HCT116 (cell line): ENCODE measurements around the gene FBXW4. TPM values are rescaled to one million over a fixed set of nuclear protein-coding genes. Genes with fewer than 3 reads are reported as not detected.
A peak's percentile ranks its signal among the peaks of the same experiment; 100 is the strongest.

Experiments
- ATAC-seq: fragments of 200-7000 bp; cut with Tn5 transposase; 2 replicates; pipeline ENCODE4 v1.9.1; 2020; ENCODE audit warnings: mild to moderate bottlenecking, moderate library complexity
- BruUV-seq: library from RNA; stranded (reverse); fragments of 400-500 nt; replicated peaks from 2 replicates; lab custom pipeline; 2021; lab: Mats Ljungman, UMichigan
- CTCF ChIA-PET: fragments of 300-600 bp; sonication (Branson Sonifier 250); formaldehyde crosslinking; loops from one replicate; lab custom pipeline; 2021; ENCODE audit warnings: antibody characterized with exemption; lab: Charles Lee
- POLR2A ChIA-PET: fragments of 300-600, 350-600 bp; sonication (Branson Sonifier 250); formaldehyde crosslinking; loops from one replicate; lab custom pipeline; 2021; ENCODE audit warnings: antibody characterized with exemption; lab: Charles Lee
- RAD21 ChIA-PET, 2 experiments: fragments of 300-600 bp; sonication (Branson Sonifier 250); formaldehyde crosslinking; loops; one replicate each; lab custom pipeline; 2023; ENCODE audit warnings: low total read pairs in 2 of 2; ENCODE audit not compliant: uncharacterized antibody in 2 of 2, unreplicated experiment in 2 of 2, low non-redundant PET in 1 of 2; lab: Charles Lee
- DNase-seq: peaks from one replicate; pipeline ENCODE4 v3.0.0-alpha.2; 2010; ENCODE audit warnings: low read depth, low spot score
- H2AFZ ChIP-seq: fragments of 200-600 bp; shearing (Covaris generic), sonication (generic); 2 replicates; pipeline ENCODE4 v1.6.1; 2017; ENCODE audit warnings: low read depth, mixed run types, mixed read lengths, antibody characterized with exemption, low read length; ENCODE audit not compliant: poor library complexity, severe bottlenecking
- H3K27ac ChIP-seq: 2 replicates; pipeline ENCODE4 v1.5.1; 2012; ENCODE audit warnings: low read depth, low read length
- H3K27me3 ChIP-seq: fragments of 200-600 bp; sonication (generic); 2 replicates; pipeline ENCODE4 v1.6.1; 2016; ENCODE audit warnings: mixed run types, low read length, mixed read lengths; ENCODE audit not compliant: insufficient read depth
- H3K36me3 ChIP-seq, 2 experiments: fragments of 200-500 bp in 1 of 2; fragments of 200-600 bp in 1 of 2; sonication (Bioruptor generic) in 1 of 2; sonication (generic) in 1 of 2; 2 replicates each; pipeline versions ENCODE4 v1.5.1 to v1.6.1; 2014 to 2016; ENCODE audit warnings: low read length in 2 of 2, inconsistent platforms in 1 of 2, mixed read lengths in 1 of 2, mixed run types in 1 of 2; ENCODE audit not compliant: insufficient read depth in 2 of 2, control insufficient read depth in 1 of 2
- H3K4me1 ChIP-seq, 2 experiments: fragments of 200-600 bp in 1 of 2; sonication (generic) in 1 of 2; 2 replicates each; pipeline versions ENCODE4 v1.5.1 to v1.6.1; 2012 to 2017; ENCODE audit warnings: low read length in 2 of 2, inconsistent platforms in 1 of 2, mild to moderate bottlenecking in 1 of 2, mixed read lengths in 1 of 2, mixed run types in 1 of 2, moderate library complexity in 1 of 2; ENCODE audit not compliant: insufficient read depth in 2 of 2, control insufficient read depth in 1 of 2
- H3K4me2 ChIP-seq: fragments of 200-600 bp; sonication (generic); 2 replicates; pipeline ENCODE4 v1.6.1; 2017; ENCODE audit warnings: mixed run types, low read length, mixed read lengths
- H3K4me3 ChIP-seq, 2 experiments: fragments of 200-600 bp in 1 of 2; sonication (generic) in 1 of 2; replicated peaks in 1 of 2; 2 replicates each; pipeline ENCODE4 v1.5.1; 2011 to 2016; ENCODE audit warnings: low read length in 2 of 2, control low read depth in 1 of 2, low read depth in 1 of 2, mild to moderate bottlenecking in 1 of 2, mixed read lengths in 1 of 2, mixed run types in 1 of 2
- H3K79me2 ChIP-seq: fragments of 200-600 bp; sonication (generic); 2 replicates; pipeline ENCODE4 v1.6.1; 2017; ENCODE audit warnings: mild to moderate bottlenecking, mixed run types, low read length, moderate library complexity, mixed read lengths; ENCODE audit not compliant: insufficient read depth
- H3K9ac ChIP-seq: fragments of 200-600 bp; sonication (generic); 2 replicates; pipeline ENCODE4 v1.6.1; 2016; ENCODE audit warnings: low read length, mixed read lengths
- H3K9me2 ChIP-seq: fragments of 200-600 bp; sonication (generic), shearing (Covaris generic); 2 replicates; pipeline ENCODE4 v1.6.1; 2017; ENCODE audit warnings: mixed run types, mild to moderate bottlenecking, moderate library complexity; ENCODE audit not compliant: insufficient read depth
- H3K9me3 ChIP-seq, 2 experiments: fragments of 200-500 bp in 1 of 2; fragments of 200-600 bp in 1 of 2; sonication (Bioruptor generic) in 1 of 2; sonication (generic) in 1 of 2; 2 replicates each; pipeline ENCODE4 v1.6.1; 2014 to 2017; ENCODE audit warnings: low read length in 2 of 2, mixed read lengths in 2 of 2, inconsistent platforms in 1 of 2, low read depth in 1 of 2, mild to moderate bottlenecking in 1 of 2, mixed run types in 1 of 2, moderate library complexity in 1 of 2; ENCODE audit not compliant: control insufficient read depth in 1 of 2, insufficient read depth in 1 of 2
- H4K20me1 ChIP-seq: fragments of 200-600 bp; sonication (generic), shearing (Covaris generic); 2 replicates; pipeline ENCODE4 v1.6.1; 2017; ENCODE audit warnings: mixed run types, mild to moderate bottlenecking, moderate library complexity; ENCODE audit not compliant: insufficient read depth
- CEBPB ChIP-seq: IDR thresholded peaks from 2 replicates; pipeline ENCODE4 v1.6.1; 2012; ENCODE audit warnings: low read depth
- CTCF ChIP-seq, 3 experiments: fragments of 200-600 bp in 1 of 3; sonication (generic) in 1 of 3; IDR thresholded peaks in 2 of 3; conservative IDR thresholded peaks in 1 of 3; 2 replicates each; pipeline ENCODE4 v1.5.1; 2012 to 2017; ENCODE audit warnings: low read depth in 2 of 3, low read length in 2 of 3, antibody characterized with exemption in 1 of 3, borderline replicate concordance in 1 of 3, control low read depth in 1 of 3, mild to moderate bottlenecking in 1 of 3, mixed read lengths in 1 of 3, mixed run types in 1 of 3, moderate library complexity in 1 of 3; ENCODE audit not compliant: insufficient read depth in 1 of 3
- EZH2 ChIP-seq: fragments of 200-600 bp; sonication (generic); IDR thresholded peaks from 2 replicates; pipeline ENCODE4 v1.6.1; 2017; ENCODE audit warnings: antibody characterized with exemption, mixed run types
- POLR2A ChIP-seq: IDR thresholded peaks from 2 replicates; pipeline ENCODE4 v1.7.0; 2011; ENCODE audit warnings: borderline replicate concordance; ENCODE audit not compliant: insufficient read depth, insufficient read length; ENCODE audit errors: extremely low read depth
- POLR2AphosphoS5 ChIP-seq: IDR thresholded peaks from 2 replicates; pipeline ENCODE4 v1.6.1; 2011; ENCODE audit warnings: mild to moderate bottlenecking, low read depth, low read length, moderate library complexity
- REST ChIP-seq: IDR thresholded peaks from 2 replicates; pipeline ENCODE4 v1.6.1; 2012; ENCODE audit warnings: low read depth
- SP1 ChIP-seq: IDR thresholded peaks from 2 replicates; pipeline ENCODE4 v1.6.1; 2012; ENCODE audit warnings: low read depth
- YY1 ChIP-seq: IDR thresholded peaks from 2 replicates; pipeline ENCODE4 v1.6.1; 2011; ENCODE audit warnings: low read length, low read depth, moderate library complexity, mild to moderate bottlenecking; ENCODE audit not compliant: insufficient replicate concordance; ENCODE audit errors: extremely low read depth
- ZFX ChIP-seq: fragments of 450-650 bp; IDR thresholded peaks from 2 replicates; pipeline ENCODE4 v1.6.1; 2017
- ZNF274 ChIP-seq: fragments of 200-500 bp; sonication (Bioruptor generic); IDR thresholded peaks from 2 replicates; pipeline ENCODE4 v1.6.1; 2014; ENCODE audit warnings: mild to moderate bottlenecking, low read depth, low read length, inconsistent platforms
- intact Hi-C: fragments of 100-400 bp; cut with micrococcal nuclease; formaldehyde crosslinking; loops from 2 replicates; pipeline ENCODE4 v1.10.0; 2022
- total RNA-seq: library from RNA; stranded (reverse); gene quantifications from one replicate; pipeline ENCODE4 v1.2.1, GENCODE V29; 2021; ENCODE audit not compliant: unreplicated experiment

Gene FBXW4
- total RNA-seq, 1 experiment from 2014 or later, result 35.3 TPM

- Histone ChIP-seq H3K9me2 (no peaks in the 10 kb centered on the region), H3K27me3 (no peaks in the 10 kb centered on the region), H3K4me2 (peak overlapping the region; percentile 100), H3K9ac (peak overlapping the region; percentile 72), H3K79me2 (no peaks in the 10 kb centered on the region), H4K20me1 (no peaks in the 10 kb centered on the region), H2AFZ (peak overlapping the region; percentile 96), H3K4me1 (peaks cover 11 to 22% of the 10 kb centered on the region in 2 experiments), H3K4me3 (peak overlapping the region; percentile 62 to 66), H3K9me3 (no peaks in the 10 kb centered on the region), H3K36me3 (no peaks in the 10 kb centered on the region), H3K27ac (peak overlapping the region; percentile 48; the same call in 1 of the 2 replicates)
- intact Hi-C loops, result loop anchor here (1.0 to 10.0 kb wide), 5 partner anchors 269 to 505 kb away; partner anchors contain the start of gene KAZALD1
- ATAC-seq, result peak; percentile 89
- DNase-seq, result peak; percentile 65
- POLR2A ChIA-PET, result interaction anchor here (0.6 to 2.8 kb wide), 6 partner anchors 172 to 408 kb away, joined by 3 to 14 read pairs (median 3); no protein-coding TSS in a partner anchor
- no TSS peak for BruUV-seq
- CTCF ChIA-PET, result interaction anchor here (0.6 to 3.8 kb wide), 32 partner anchors 11 to 1363 kb away, joined by 3 to 130 read pairs (median 6); partner anchors contain the start of genes DPCD and POLL
- RAD21 ChIA-PET, result interaction anchor here (0.6 to 3.7 kb wide), 13 partner anchors 18 to 474 kb away, joined by 3 to 31 read pairs (median 4); partner anchors contain the start of genes BTRC (in 1 of the 2), DPCD (in 1 of the 2) and POLL (in 1 of the 2)
- no peak for TF ChIP-seq SP1
- no peak for TF ChIP-seq YY1
- TF ChIP-seq POLR2AphosphoS5, result peak; percentile 42; the same call in 1 of the 2 replicates
- peak; percentile 11 for TF ChIP-seq POLR2A
- no peak for TF ChIP-seq ZFX
- peak in 2 of 3 experiments; percentile 82 to 87; a peak in 4 of 6 replicates for TF ChIP-seq CTCF (IDR thresholded peaks at IDR 0.05 in 2 of 3, conservative IDR thresholded peaks at IDR 0.05 in 1 of 3; ENCODE audit: borderline replicate concordance in 1 of 3, insufficient read depth in 1 of 3, low read depth in 2 of 3, low read length in 2 of 3)
- TF ChIP-seq REST, result no peak
- no peak for TF ChIP-seq EZH2
- TF ChIP-seq CEBPB, result no peak
- no peak for TF ChIP-seq ZNF274
These were observed 125.1 kb downstream of the FBXW4 start for GRCh38 chr10:101569622-101570427.
